K562 treated with DMSO at 1 percent for 48 hours (cell line): Measurements from ENCODE around the gene MEX3C. TPM values are rescaled to one million over a fixed set of nuclear protein-coding genes. Genes with fewer than 3 reads are reported as not detected.

Experiments used
- total RNA-seq: library from RNA; unstranded; fragments of 300-600 nt; gene quantifications from 2 replicates; pipeline ENCODE4 v1.2.3, GENCODE V29; 2022; ENCODE audit warnings: low replicate concordance; ENCODE audit errors: extremely low read depth

Gene MEX3C
- not detected in 2 replicates for total RNA-seq

GRCh38 chr18:51197661-51198424, at the start of gene MEX3C:
MEX3C (minus strand) TSS chr18:51197681; CDS start chr18:51197320, 361 bp downstream.

Other genes starting within 250 kb of the MEX3C start
- not detected in 2 replicates for gene ELAC1, start 229.6 kb downstream of the MEX3C start, total RNA-seq
- gene SMAD4, start 167.5 kb downstream of the MEX3C start, total RNA-seq = not detected in 2 replicates